ENCODE data around the gene SLC12A2.

The SLC12A2 gene

GRCh38 chr5:128216285-128216684, 132.7 kb downstream of the SLC12A2 start:
- H3F3A ChIP-seq (ENCODE audit: insufficient read depth, low read length): no peaks in the 10 kb centered on the region
- H3K4me3 ChIP-seq (ENCODE audit: low read depth, low read length, poor library complexity, severe bottlenecking): no peak overlapping the region
- H3K36me3 ChIP-seq (ENCODE audit: insufficient read depth, low read length): no peaks in the 10 kb centered on the region
- H3K9ac ChIP-seq (ENCODE audit: low read length): no peak overlapping the region
- no peaks in the 10 kb centered on the region for H3K27me3 ChIP-seq (ENCODE audit: insufficient read depth, low read length)
- no peaks in the 10 kb centered on the region for H3K4me1 ChIP-seq (ENCODE audit: insufficient read depth, low read length, severe bottlenecking)
- H3K9me3 ChIP-seq (ENCODE audit: low read length): no peaks in the 10 kb centered on the region
- no peaks in the 10 kb centered on the region for H4K20me1 ChIP-seq (ENCODE audit: insufficient read depth, low read length)
- no peak for TF ChIP-seq EZH2 (IDR thresholded peaks at IDR 0.05; ENCODE audit: borderline replicate concordance, low read length)
- no peak for TF ChIP-seq CTCF (IDR thresholded peaks at IDR 0.05; ENCODE audit: low read length)
- no peaks in the 10 kb centered on the region for H3K79me2 ChIP-seq (ENCODE audit: insufficient read depth, low read length)
- no peak overlapping the region for H2AFZ ChIP-seq (ENCODE audit: low read length)
- no peak overlapping the region for H3K27ac ChIP-seq (ENCODE audit: low read depth, low read length, poor library complexity, severe bottlenecking)
- H3K4me2 ChIP-seq (ENCODE audit: low read length): no peak overlapping the region
- H3K9me2 ChIP-seq (ENCODE audit: low read depth, low read length): no peaks in the 10 kb centered on the region

- Histone ChIP-seq H3K36me3 (ENCODE audit: insufficient read depth, low read length) (no peaks in the 10 kb centered on the region), H3K27ac (ENCODE audit: low read depth, low read length, poor library complexity, severe bottlenecking) (no peak overlapping the region), H3F3A (ENCODE audit: insufficient read depth, low read length) (no peaks in the 10 kb centered on the region), H3K9ac (ENCODE audit: low read length) (no peak overlapping the region), H3K4me1 (ENCODE audit: insufficient read depth, low read length, severe bottlenecking) (no peaks in the 10 kb centered on the region), H4K20me1 (ENCODE audit: insufficient read depth, low read length) (no peaks in the 10 kb centered on the region), H3K9me3 (ENCODE audit: low read length) (no peaks in the 10 kb centered on the region), H2AFZ (ENCODE audit: low read length) (no peak overlapping the region), H3K79me2 (ENCODE audit: insufficient read depth, low read length) (no peaks in the 10 kb centered on the region), H3K27me3 (ENCODE audit: insufficient read depth, low read length) (no peaks in the 10 kb centered on the region), H3K9me2 (ENCODE audit: low read depth, low read length) (no peaks in the 10 kb centered on the region), H3K4me3 (ENCODE audit: low read depth, low read length, poor library complexity, severe bottlenecking) (no peak overlapping the region), H3K4me2 (ENCODE audit: low read length) (no peak overlapping the region)
- TF ChIP-seq EZH2 (IDR thresholded peaks at IDR 0.05; ENCODE audit: borderline replicate concordance, low read length) (no peak), CTCF (IDR thresholded peaks at IDR 0.05; ENCODE audit: low read length) (no peak)
Observed at GRCh38 chr5:128216860-128217531, 133.4 kb downstream of the SLC12A2 start.

- H3K4me3 ChIP-seq (ENCODE audit: low read depth, low read length, poor library complexity, severe bottlenecking): no peak overlapping the region
- TF ChIP-seq CTCF (IDR thresholded peaks at IDR 0.05; ENCODE audit: low read length) (no peak), EZH2 (IDR thresholded peaks at IDR 0.05; ENCODE audit: borderline replicate concordance, low read length) (no peak)
- H3K9me3 ChIP-seq (ENCODE audit: low read length): no peaks in the 10 kb centered on the region
- no peaks in the 10 kb centered on the region for H4K20me1 ChIP-seq (ENCODE audit: insufficient read depth, low read length)
- H3K36me3 ChIP-seq (ENCODE audit: insufficient read depth, low read length): no peaks in the 10 kb centered on the region
- no peaks in the 10 kb centered on the region for H3K27me3 ChIP-seq (ENCODE audit: insufficient read depth, low read length)
- H3K9ac ChIP-seq (ENCODE audit: low read length): no peak overlapping the region
- no peaks in the 10 kb centered on the region for H3F3A ChIP-seq (ENCODE audit: insufficient read depth, low read length)
- H3K27ac ChIP-seq (ENCODE audit: low read depth, low read length, poor library complexity, severe bottlenecking): no peak overlapping the region
- no peaks in the 10 kb centered on the region for H3K4me1 ChIP-seq (ENCODE audit: insufficient read depth, low read length, severe bottlenecking)
- H3K79me2 ChIP-seq (ENCODE audit: insufficient read depth, low read length): no peaks in the 10 kb centered on the region
- no peaks in the 10 kb centered on the region for H3K9me2 ChIP-seq (ENCODE audit: low read depth, low read length)
- H3K4me2 ChIP-seq (ENCODE audit: low read length): no peak overlapping the region
- H2AFZ ChIP-seq (ENCODE audit: low read length): no peak overlapping the region
Observed at GRCh38 chr5:128220841-128221240, 137.3 kb downstream of the SLC12A2 start.

Measured in OCI-LY1 (cell line).